Gastrocnemius medialis (tissue), 4 donors: Measurements from ENCODE around the gene IL17D. TPM values are rescaled to one million over a fixed set of nuclear protein-coding genes. Genes with fewer than 3 reads are reported as not detected.

Source experiments
- ATAC-seq, 2 donors: fragments of 150-250 bp; one replicate each; pipeline ENCODE4 v1.9.1; 2016
- DNase-seq, 2 donors: peaks; one replicate each; pipeline ENCODE4 v3.0.0-alpha.2; 2019
- H3K27ac ChIP-seq, 4 donors: fragments of 200-600 bp; sonication (generic); 1 replicate in 1 of 4; 2 replicates in 3 of 4; pipeline ENCODE4 v1.5.1; 2016 to 2018; ENCODE audit warnings: mild to moderate bottlenecking in 2 of 4, moderate library complexity in 1 of 4
- H3K27me3 ChIP-seq, 3 donors: fragments of 200-600 bp; sonication (generic) in 2 of 3; 1 replicate in 1 of 3; 2 replicates in 2 of 3; pipeline versions ENCODE4 v1.5.1 to v1.6.0; 2016 to 2019; ENCODE audit warnings: mild to moderate bottlenecking in 1 of 3, moderate library complexity in 1 of 3
- H3K36me3 ChIP-seq, 2 donors: fragments of 200-600 bp; sonication (generic) in 1 of 2; one replicate each; pipeline ENCODE4 v1.5.1; 2017 to 2018
- H3K4me1 ChIP-seq, 2 donors: fragments of 200-600 bp; sonication (generic) in 1 of 2; one replicate each; pipeline ENCODE4 v1.5.1; 2016 to 2017; ENCODE audit warnings: mild to moderate bottlenecking in 2 of 2
- H3K4me3 ChIP-seq, 4 donors: fragments of 200-600 bp; sonication (generic) in 3 of 4; 1 replicate in 1 of 4; 2 replicates in 3 of 4; pipeline ENCODE4 v1.5.1; 2016 to 2019; ENCODE audit warnings: mild to moderate bottlenecking in 2 of 4
- H3K9me3 ChIP-seq, 3 donors: fragments of 200-600 bp; sonication (generic) in 2 of 3; 1 replicate in 1 of 3; 2 replicates in 2 of 3; pipeline ENCODE4 v1.5.1; 2016 to 2019
- CTCF ChIP-seq, 5 experiments: fragments of 450-650 bp in 3 of 5; fragments of 200-600 bp in 2 of 5; sonication (generic) in 2 of 5; IDR thresholded peaks in 4 of 5; conservative IDR thresholded peaks in 1 of 5; 1 replicate in 4 of 5; 2 replicates in 1 of 5; pipeline ENCODE4 v1.5.1; 2016 to 2019; ENCODE audit warnings: antibody characterized with exemption in 5 of 5, mild to moderate bottlenecking in 3 of 5, moderate library complexity in 3 of 5
- POLR2A ChIP-seq, 2 donors: fragments of 450-650 bp; IDR thresholded peaks; one replicate each; pipeline ENCODE4 v1.6.1; 2017; ENCODE audit warnings: antibody characterized with exemption in 2 of 2, mild to moderate bottlenecking in 2 of 2, moderate library complexity in 2 of 2
- in situ Hi-C, 4 donors: fragments of 200-750 bp; cut with MboI; loops; one replicate each; pipeline versions ENCODE4 v1.15.0 to v1.8.0; 2017; ENCODE audit warnings: low sequenced_read_pairs in 4 of 4
- intact Hi-C: fragments of 100-400 bp; cut with DNase I; formaldehyde crosslinking; loops from one replicate; pipeline ENCODE4 v1.15.1; 2023; ENCODE audit warnings: low total_unique reads
- total RNA-seq, 4 donors: library from RNA; depleted of rRNA; stranded (reverse); fragments of >200 nt; gene quantifications; one replicate each; pipeline versions ENCODE4 v1.1.0 to v1.2.3, GENCODE V29; 2016

Gene IL17D
- total RNA-seq, 4 donors from 2014 or later = 2.2 to 14.2 (median 3.0) TPM

GRCh38 chr13:20713014-20713376, 9.5 kb downstream of the IL17D start:
- H3K9me3 ChIP-seq = no peaks in the 10 kb centered on the region
- in situ Hi-C loops = loop anchor here in 2 of 4 donors (10.0 to 25.0 kb wide), 2 partner anchors 212 to 224 kb away; no protein-coding TSS in a partner anchor
- peak overlapping the region; percentile 38 to 56 (median 50) for H3K4me3 ChIP-seq
- no peaks in the 10 kb centered on the region for H3K27me3 ChIP-seq
- ATAC-seq = peak in 1 of 2 donors; percentile 14
- H3K36me3 ChIP-seq = no peaks in the 10 kb centered on the region
- H3K4me1 ChIP-seq = peaks cover 46 to 51% of the 10 kb centered on the region in 2 donors
- no peak for DNase-seq
- peak overlapping the region; percentile 80 to 89 (median 88) for H3K27ac ChIP-seq
- TF ChIP-seq POLR2A (IDR thresholded peaks at IDR 0.05) (no peak), CTCF (IDR thresholded peaks at IDR 0.05 in 4 of 5, conservative IDR thresholded peaks at IDR 0.05 in 1 of 5) (no peak)
- intact Hi-C loops = loop anchor here (2.0 to 5.0 kb wide), 3 partner anchors 156 to 764 kb away; no protein-coding TSS in a partner anchor

- TF ChIP-seq POLR2A (IDR thresholded peaks at IDR 0.05) = peak in 1 of 2 donors; percentile 13
- TF ChIP-seq CTCF (IDR thresholded peaks at IDR 0.05 in 4 of 5, conservative IDR thresholded peaks at IDR 0.05 in 1 of 5) = no peak
- ATAC-seq (no peak), DNase-seq (peak in 1 of 2 donors; percentile 42)
- H3K36me3 ChIP-seq = no peaks in the 10 kb centered on the region
- H3K27me3 ChIP-seq = no peaks in the 10 kb centered on the region
- H3K4me3 ChIP-seq = peak overlapping the region in 3 of 4 donors; percentile 38 to 56 (median 47)
- peaks cover 46 to 56% of the 10 kb centered on the region in 2 donors for H3K4me1 ChIP-seq
- peak overlapping the region; percentile 80 to 89 (median 88) for H3K27ac ChIP-seq
- intact Hi-C loops = loop anchor here (2.0 to 5.0 kb wide), 3 partner anchors 155 to 764 kb away; no protein-coding TSS in a partner anchor
- in situ Hi-C loops = loop anchor here in 2 of 4 donors (10.0 to 25.0 kb wide), 2 partner anchors 211 to 224 kb away; no protein-coding TSS in a partner anchor
- H3K9me3 ChIP-seq = no peaks in the 10 kb centered on the region
Measured at GRCh38 chr13:20713751-20714150, 10.3 kb downstream of the IL17D start.

- Histone ChIP-seq H3K36me3 (no peaks in the 10 kb centered on the region), H3K4me3 (peak overlapping the region in 3 of 4 donors; percentile 38 to 56 (median 47)), H3K9me3 (no peaks in the 10 kb centered on the region), H3K27me3 (no peaks in the 10 kb centered on the region), H3K4me1 (peaks cover 44 to 56% of the 10 kb centered on the region in 2 donors), H3K27ac (peak overlapping the region; percentile 80 to 89 (median 88))
- intact Hi-C loops = loop anchor here (5.0 kb wide), 1 partner anchor 763 kb away; no protein-coding TSS in a partner anchor
- no peak for DNase-seq
- no peak for ATAC-seq
- in situ Hi-C loops = loop anchor here in 2 of 4 donors (10.0 to 25.0 kb wide), 2 partner anchors 211 to 223 kb away; no protein-coding TSS in a partner anchor
- no peak for TF ChIP-seq POLR2A (IDR thresholded peaks at IDR 0.05)
Measured at GRCh38 chr13:20714161-20714560, 10.7 kb downstream of the IL17D start.

GRCh38 chr13:20714563-20715329, 11.2 kb downstream of the IL17D start:
- peak overlapping the region; percentile 14 to 56 (median 42) for H3K4me3 ChIP-seq
- H3K27me3 ChIP-seq = no peaks in the 10 kb centered on the region
- no peak for TF ChIP-seq CTCF (IDR thresholded peaks at IDR 0.05 in 4 of 5, conservative IDR thresholded peaks at IDR 0.05 in 1 of 5)
- no peak for TF ChIP-seq POLR2A (IDR thresholded peaks at IDR 0.05)
- intact Hi-C loops (loop anchor here (5.0 kb wide), 2 partner anchors 343 to 763 kb away; no protein-coding TSS in a partner anchor), in situ Hi-C loops (loop anchor here in 3 of 4 donors (5.0 to 25.0 kb wide), 3 partner anchors 113 to 223 kb away; no protein-coding TSS in a partner anchor)
- no peaks in the 10 kb centered on the region for H3K36me3 ChIP-seq
- peak in 1 of 2 donors; percentile 78 for DNase-seq
- peak overlapping the region; percentile 80 to 89 (median 88) for H3K27ac ChIP-seq
- peaks cover 46 to 56% of the 10 kb centered on the region in 2 donors for H3K4me1 ChIP-seq
- peak; percentile 26 to 34 for ATAC-seq
- H3K9me3 ChIP-seq = no peaks in the 10 kb centered on the region

GRCh38 chr13:20715330-20715712, 11.8 kb downstream of the IL17D start:
- H3K4me3 ChIP-seq = peak overlapping the region in 2 of 4 donors; percentile 34 to 47
- DNase-seq (no peak), ATAC-seq (no peak)
- peaks cover 50 to 62% of the 10 kb centered on the region in 2 donors for H3K4me1 ChIP-seq
- intact Hi-C loops = loop anchor here (5.0 kb wide), 1 partner anchor 342 kb away; no protein-coding TSS in a partner anchor
- no peaks in the 10 kb centered on the region for H3K36me3 ChIP-seq
- TF ChIP-seq POLR2A (IDR thresholded peaks at IDR 0.05) (peak in 1 of 2 donors; percentile 33), CTCF (IDR thresholded peaks at IDR 0.05 in 4 of 5, conservative IDR thresholded peaks at IDR 0.05 in 1 of 5) (no peak)
- no peaks in the 10 kb centered on the region for H3K27me3 ChIP-seq
- in situ Hi-C loops = loop anchor here in 3 of 4 donors (5.0 to 25.0 kb wide), 3 partner anchors 112 to 222 kb away; no protein-coding TSS in a partner anchor
- peak overlapping the region; percentile 80 to 89 (median 88) for H3K27ac ChIP-seq
- H3K9me3 ChIP-seq = no peaks in the 10 kb centered on the region
